Ishikawa (cell line): ENCODE results near the gene CDT1.

Experiments used
- CEBPB ChIP-seq: IDR thresholded peaks from 2 replicates; pipeline ENCODE4 v1.6.1; 2012
- EGR1 ChIP-seq: IDR thresholded peaks from 2 replicates; pipeline ENCODE4 v1.6.1; 2012
- EP300 ChIP-seq: IDR thresholded peaks from 2 replicates; pipeline ENCODE4 v1.6.1; 2012; ENCODE audit warnings: borderline replicate concordance
- FOXM1 ChIP-seq: IDR thresholded peaks from 2 replicates; pipeline ENCODE4 v1.6.1; 2012; ENCODE audit warnings: low read depth, borderline replicate concordance
- TEAD4 ChIP-seq: IDR thresholded peaks from 2 replicates; pipeline ENCODE4 v1.6.1; 2012
- YY1 ChIP-seq: IDR thresholded peaks from 2 replicates; pipeline ENCODE4 v1.6.1; 2012; ENCODE audit warnings: low read depth
- TF ChIP-seq, protein P1 (sequence below): IDR thresholded peaks from 2 replicates; pipeline ENCODE4 v1.6.1; 2012
- TF ChIP-seq, protein P2 (sequence below): IDR thresholded peaks from 2 replicates; pipeline ENCODE4 v1.6.1; 2012; ENCODE audit warnings: low read depth, mild to moderate bottlenecking

DNA sequence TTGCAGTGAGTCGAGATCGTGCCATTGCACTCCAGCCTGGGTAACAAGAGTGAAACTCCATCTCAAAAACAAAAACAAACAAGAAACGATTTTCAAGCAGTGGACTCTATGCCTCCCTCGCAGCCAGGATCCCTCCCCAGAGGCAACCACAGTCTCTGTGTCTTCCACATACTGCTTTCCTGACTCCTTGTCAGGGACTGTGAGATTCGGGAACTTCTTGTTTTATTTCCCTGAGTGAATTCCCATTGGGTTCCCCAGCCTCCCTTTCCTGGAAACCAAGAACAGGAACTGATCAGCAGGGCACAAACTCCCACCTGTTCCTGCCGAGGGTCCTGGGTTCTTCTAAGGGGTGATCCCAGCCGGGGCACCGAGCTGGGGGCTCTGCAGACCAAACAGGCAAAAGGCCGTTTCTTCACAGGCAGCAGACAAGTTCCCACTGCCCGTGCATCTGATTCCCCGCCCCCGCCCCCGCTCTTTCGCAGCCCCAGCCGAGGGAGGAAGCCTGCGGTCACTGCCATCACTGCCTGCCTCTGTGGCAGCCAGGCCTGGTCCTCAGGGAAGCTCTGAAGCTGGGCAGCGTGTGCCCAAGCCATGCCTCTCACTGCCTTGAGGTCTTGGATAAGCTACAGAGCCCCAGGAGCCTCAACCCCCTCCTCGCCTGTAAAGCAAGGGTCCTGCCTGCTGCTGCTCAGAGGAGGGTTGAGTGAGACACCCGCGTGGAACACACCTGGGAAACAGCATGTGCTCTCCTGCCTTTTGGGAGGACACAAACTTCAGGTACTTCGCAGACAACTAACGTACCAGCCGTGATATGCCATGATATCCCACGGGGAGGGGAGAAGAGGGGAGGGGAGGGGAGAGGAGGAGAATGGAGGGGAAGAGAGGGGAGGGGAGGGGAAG is 13.0 kb upstream of the CDT1 start:
- TF ChIP-seq CEBPB (no peak), EP300 (no peak), YY1 (no peak), FOXM1 (no peak), EGR1 (no peak), TEAD4 (no peak)
- TF ChIP-seq, protein P1, sequence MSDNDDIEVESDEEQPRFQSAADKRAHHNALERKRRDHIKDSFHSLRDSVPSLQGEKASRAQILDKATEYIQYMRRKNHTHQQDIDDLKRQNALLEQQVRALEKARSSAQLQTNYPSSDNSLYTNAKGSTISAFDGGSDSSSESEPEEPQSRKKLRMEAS = no peak
- TF ChIP-seq, protein P2, sequence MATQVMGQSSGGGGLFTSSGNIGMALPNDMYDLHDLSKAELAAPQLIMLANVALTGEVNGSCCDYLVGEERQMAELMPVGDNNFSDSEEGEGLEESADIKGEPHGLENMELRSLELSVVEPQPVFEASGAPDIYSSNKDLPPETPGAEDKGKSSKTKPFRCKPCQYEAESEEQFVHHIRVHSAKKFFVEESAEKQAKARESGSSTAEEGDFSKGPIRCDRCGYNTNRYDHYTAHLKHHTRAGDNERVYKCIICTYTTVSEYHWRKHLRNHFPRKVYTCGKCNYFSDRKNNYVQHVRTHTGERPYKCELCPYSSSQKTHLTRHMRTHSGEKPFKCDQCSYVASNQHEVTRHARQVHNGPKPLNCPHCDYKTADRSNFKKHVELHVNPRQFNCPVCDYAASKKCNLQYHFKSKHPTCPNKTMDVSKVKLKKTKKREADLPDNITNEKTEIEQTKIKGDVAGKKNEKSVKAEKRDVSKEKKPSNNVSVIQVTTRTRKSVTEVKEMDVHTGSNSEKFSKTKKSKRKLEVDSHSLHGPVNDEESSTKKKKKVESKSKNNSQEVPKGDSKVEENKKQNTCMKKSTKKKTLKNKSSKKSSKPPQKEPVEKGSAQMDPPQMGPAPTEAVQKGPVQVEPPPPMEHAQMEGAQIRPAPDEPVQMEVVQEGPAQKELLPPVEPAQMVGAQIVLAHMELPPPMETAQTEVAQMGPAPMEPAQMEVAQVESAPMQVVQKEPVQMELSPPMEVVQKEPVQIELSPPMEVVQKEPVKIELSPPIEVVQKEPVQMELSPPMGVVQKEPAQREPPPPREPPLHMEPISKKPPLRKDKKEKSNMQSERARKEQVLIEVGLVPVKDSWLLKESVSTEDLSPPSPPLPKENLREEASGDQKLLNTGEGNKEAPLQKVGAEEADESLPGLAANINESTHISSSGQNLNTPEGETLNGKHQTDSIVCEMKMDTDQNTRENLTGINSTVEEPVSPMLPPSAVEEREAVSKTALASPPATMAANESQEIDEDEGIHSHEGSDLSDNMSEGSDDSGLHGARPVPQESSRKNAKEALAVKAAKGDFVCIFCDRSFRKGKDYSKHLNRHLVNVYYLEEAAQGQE = no peak
